ENCODE data around the gene ZFAND5.

ZFAND5 gene

GRCh38 chr9:72396247-72397091, 31.5 kb upstream of the ZFAND5 start:
- Histone ChIP-seq H3K9ac (ENCODE audit: low read length) (no peak overlapping the region), H3K36me3 (ENCODE audit: control insufficient read depth in 1 of 2, insufficient read depth in 2 of 2, low read depth in 1 of 2, low read length in 2 of 2) (no peaks in the 10 kb centered on the region)

GRCh38 chr9:72394066-72394465, 29.1 kb upstream of the ZFAND5 start:
- no peak overlapping the region for H2BK120ac ChIP-seq (ENCODE audit: low read depth, low read length)

More at GRCh38 chr9:72396247-72397091, 31.5 kb upstream of the ZFAND5 start:
- Histone ChIP-seq H3K4me3 (ENCODE audit: insufficient read depth in 1 of 2, low read depth in 1 of 2, low read length in 2 of 2) (no peak overlapping the region), H3K9me3 (ENCODE audit: control insufficient read depth, low read length) (no peaks in the 10 kb centered on the region), H4K8ac (ENCODE audit: low read length) (no peak overlapping the region), H2AFZ (ENCODE audit: low read depth, low read length) (no peak overlapping the region), H2AK5ac (ENCODE audit: low read length, severe bottlenecking) (no peak overlapping the region), H3K79me1 (replicated peaks; ENCODE audit: low read length, poor library complexity, severe bottlenecking) (no peaks in the 10 kb centered on the region), H3K14ac (ENCODE audit: low read length in 2 of 2) (no peak overlapping the region), H2BK12ac (ENCODE audit: low read length in 2 of 2) (no peak overlapping the region), H3K23ac (ENCODE audit: low read length in 2 of 2) (no peak overlapping the region), H3K4ac (ENCODE audit: low read depth in 1 of 2, low read length in 2 of 2) (no peak overlapping the region), H3K4me2 (ENCODE audit: low read length, poor library complexity, severe bottlenecking) (no peak overlapping the region), H2BK5ac (ENCODE audit: low read depth, low read length, poor library complexity, severe bottlenecking) (no peak overlapping the region), H2BK15ac (ENCODE audit: low read depth, poor library complexity, severe bottlenecking) (no peak overlapping the region), H3K27me3 (ENCODE audit: control insufficient read depth in 1 of 2, insufficient read depth in 1 of 2, low read length in 2 of 2) (no peaks in the 10 kb centered on the region), H2BK120ac (ENCODE audit: low read depth, low read length) (no peak overlapping the region), H3K4me1 (ENCODE audit: control insufficient read depth, insufficient read depth, low read depth, low read length) (no peaks in the 10 kb centered on the region), H3K18ac (ENCODE audit: low read depth in 1 of 2, low read length in 2 of 2) (no peak overlapping the region), H3K27ac (ENCODE audit: low read length, poor library complexity, severe bottlenecking) (no peak overlapping the region), H4K91ac (ENCODE audit: low read length) (no peak overlapping the region)
- DNase-seq = peak; percentile 88
- WGBS = 15% methylated on average over 4 of the region's 7 CpGs

GRCh38 chr9:72390907-72391306, 25.9 kb upstream of the ZFAND5 start:
- no peak overlapping the region for H3K4me3 ChIP-seq (ENCODE audit: insufficient read depth in 1 of 2, low read depth in 1 of 2, low read length in 2 of 2)
- H3K14ac ChIP-seq (ENCODE audit: low read length in 2 of 2) = no peak overlapping the region
- H3K27ac ChIP-seq (ENCODE audit: low read length, poor library complexity, severe bottlenecking) = no peak overlapping the region
- no peak overlapping the region for H2BK5ac ChIP-seq (ENCODE audit: low read depth, low read length, poor library complexity, severe bottlenecking)
- H2BK12ac ChIP-seq (ENCODE audit: low read length in 2 of 2) = no peak overlapping the region
- H3K23ac ChIP-seq (ENCODE audit: low read length in 2 of 2) = no peak overlapping the region
- no peak overlapping the region for H2AFZ ChIP-seq (ENCODE audit: low read depth, low read length)
- no peaks in the 10 kb centered on the region for H3K36me3 ChIP-seq (ENCODE audit: control insufficient read depth in 1 of 2, insufficient read depth in 2 of 2, low read depth in 1 of 2, low read length in 2 of 2)
- no peak overlapping the region for H2BK15ac ChIP-seq (ENCODE audit: low read depth, poor library complexity, severe bottlenecking)
- H3K4ac ChIP-seq (ENCODE audit: low read depth in 1 of 2, low read length in 2 of 2) = no peak overlapping the region
- no peaks in the 10 kb centered on the region for H3K9me3 ChIP-seq (ENCODE audit: control insufficient read depth, low read length)
- no peak overlapping the region for H4K8ac ChIP-seq (ENCODE audit: low read length)
- DNase-seq = no peak
- no peaks in the 10 kb centered on the region for H3K27me3 ChIP-seq (ENCODE audit: control insufficient read depth in 1 of 2, insufficient read depth in 1 of 2, low read length in 2 of 2)
- H2AK5ac ChIP-seq (ENCODE audit: low read length, severe bottlenecking) = no peak overlapping the region
- no peak overlapping the region for H3K18ac ChIP-seq (ENCODE audit: low read depth in 1 of 2, low read length in 2 of 2)
- WGBS = 93% methylated on average over 2 of the region's 2 CpGs
- no peak overlapping the region for H3K9ac ChIP-seq (ENCODE audit: low read length)
- H4K91ac ChIP-seq (ENCODE audit: low read length) = no peak overlapping the region
- H3K4me2 ChIP-seq (ENCODE audit: low read length, poor library complexity, severe bottlenecking) = no peak overlapping the region
- H3K4me1 ChIP-seq (ENCODE audit: control insufficient read depth, insufficient read depth, low read depth, low read length) = no peaks in the 10 kb centered on the region
- H2BK120ac ChIP-seq (ENCODE audit: low read depth, low read length) = no peak overlapping the region
- H3K79me1 ChIP-seq (replicated peaks; ENCODE audit: low read length, poor library complexity, severe bottlenecking) = no peaks in the 10 kb centered on the region

More at GRCh38 chr9:72394066-72394465, 29.1 kb upstream of the ZFAND5 start:
- no peak for DNase-seq
- Histone ChIP-seq H3K18ac (ENCODE audit: low read depth in 1 of 2, low read length in 2 of 2) (no peak overlapping the region), H3K27ac (ENCODE audit: low read length, poor library complexity, severe bottlenecking) (no peak overlapping the region), H3K4me3 (ENCODE audit: insufficient read depth in 1 of 2, low read depth in 1 of 2, low read length in 2 of 2) (no peak overlapping the region), H3K79me1 (replicated peaks; ENCODE audit: low read length, poor library complexity, severe bottlenecking) (no peaks in the 10 kb centered on the region), H3K14ac (ENCODE audit: low read length in 2 of 2) (no peak overlapping the region), H2BK5ac (ENCODE audit: low read depth, low read length, poor library complexity, severe bottlenecking) (no peak overlapping the region), H3K9me3 (ENCODE audit: control insufficient read depth, low read length) (no peaks in the 10 kb centered on the region), H2BK15ac (ENCODE audit: low read depth, poor library complexity, severe bottlenecking) (no peak overlapping the region), H3K4ac (ENCODE audit: low read depth in 1 of 2, low read length in 2 of 2) (no peak overlapping the region), H3K4me2 (ENCODE audit: low read length, poor library complexity, severe bottlenecking) (no peak overlapping the region), H3K27me3 (ENCODE audit: control insufficient read depth in 1 of 2, insufficient read depth in 1 of 2, low read length in 2 of 2) (no peaks in the 10 kb centered on the region), H3K4me1 (ENCODE audit: control insufficient read depth, insufficient read depth, low read depth, low read length) (no peaks in the 10 kb centered on the region), H4K8ac (ENCODE audit: low read length) (no peak overlapping the region), H4K91ac (ENCODE audit: low read length) (no peak overlapping the region), H2AFZ (ENCODE audit: low read depth, low read length) (no peak overlapping the region), H3K23ac (ENCODE audit: low read length in 2 of 2) (no peak overlapping the region), H3K36me3 (ENCODE audit: control insufficient read depth in 1 of 2, insufficient read depth in 2 of 2, low read depth in 1 of 2, low read length in 2 of 2) (no peaks in the 10 kb centered on the region), H3K9ac (ENCODE audit: low read length) (no peak overlapping the region), H2AK5ac (ENCODE audit: low read length, severe bottlenecking) (no peak overlapping the region), H2BK12ac (ENCODE audit: low read length in 2 of 2) (no peak overlapping the region)
- 100% methylated on average over 1 of the region's 2 CpGs for WGBS

GRCh38 chr9:72386186-72386585, 21.2 kb upstream of the ZFAND5 start:
- Histone ChIP-seq H3K23ac (ENCODE audit: low read length in 2 of 2) (no peak overlapping the region), H3K4me1 (ENCODE audit: control insufficient read depth, insufficient read depth, low read depth, low read length) (peaks cover 3% of the 10 kb centered on the region), H3K36me3 (ENCODE audit: control insufficient read depth in 1 of 2, insufficient read depth in 2 of 2, low read depth in 1 of 2, low read length in 2 of 2) (no peaks in the 10 kb centered on the region), H3K9ac (ENCODE audit: low read length) (no peak overlapping the region), H2AK5ac (ENCODE audit: low read length, severe bottlenecking) (no peak overlapping the region), H2AFZ (ENCODE audit: low read depth, low read length) (no peak overlapping the region), H3K4ac (ENCODE audit: low read depth in 1 of 2, low read length in 2 of 2) (no peak overlapping the region), H3K18ac (ENCODE audit: low read depth in 1 of 2, low read length in 2 of 2) (no peak overlapping the region), H4K8ac (ENCODE audit: low read length) (no peak overlapping the region), H3K27ac (ENCODE audit: low read length, poor library complexity, severe bottlenecking) (no peak overlapping the region), H3K79me1 (replicated peaks; ENCODE audit: low read length, poor library complexity, severe bottlenecking) (no peaks in the 10 kb centered on the region), H3K4me2 (ENCODE audit: low read length, poor library complexity, severe bottlenecking) (no peak overlapping the region), H2BK12ac (ENCODE audit: low read length in 2 of 2) (peak overlapping the region in 1 of 2 experiments; percentile 30), H2BK5ac (ENCODE audit: low read depth, low read length, poor library complexity, severe bottlenecking) (no peak overlapping the region), H3K9me3 (ENCODE audit: control insufficient read depth, low read length) (no peaks in the 10 kb centered on the region), H3K4me3 (ENCODE audit: insufficient read depth in 1 of 2, low read depth in 1 of 2, low read length in 2 of 2) (no peak overlapping the region), H3K27me3 (ENCODE audit: control insufficient read depth in 1 of 2, insufficient read depth in 1 of 2, low read length in 2 of 2) (no peaks in the 10 kb centered on the region), H2BK15ac (ENCODE audit: low read depth, poor library complexity, severe bottlenecking) (no peak overlapping the region), H2BK120ac (ENCODE audit: low read depth, low read length) (no peak overlapping the region), H3K14ac (ENCODE audit: low read length in 2 of 2) (no peak overlapping the region), H4K91ac (ENCODE audit: low read length) (no peak overlapping the region)
- 78% methylated on average over 1 of the region's 1 CpG for WGBS
- no peak for DNase-seq
